ENCODE data around the gene PIRT.

DNA sequence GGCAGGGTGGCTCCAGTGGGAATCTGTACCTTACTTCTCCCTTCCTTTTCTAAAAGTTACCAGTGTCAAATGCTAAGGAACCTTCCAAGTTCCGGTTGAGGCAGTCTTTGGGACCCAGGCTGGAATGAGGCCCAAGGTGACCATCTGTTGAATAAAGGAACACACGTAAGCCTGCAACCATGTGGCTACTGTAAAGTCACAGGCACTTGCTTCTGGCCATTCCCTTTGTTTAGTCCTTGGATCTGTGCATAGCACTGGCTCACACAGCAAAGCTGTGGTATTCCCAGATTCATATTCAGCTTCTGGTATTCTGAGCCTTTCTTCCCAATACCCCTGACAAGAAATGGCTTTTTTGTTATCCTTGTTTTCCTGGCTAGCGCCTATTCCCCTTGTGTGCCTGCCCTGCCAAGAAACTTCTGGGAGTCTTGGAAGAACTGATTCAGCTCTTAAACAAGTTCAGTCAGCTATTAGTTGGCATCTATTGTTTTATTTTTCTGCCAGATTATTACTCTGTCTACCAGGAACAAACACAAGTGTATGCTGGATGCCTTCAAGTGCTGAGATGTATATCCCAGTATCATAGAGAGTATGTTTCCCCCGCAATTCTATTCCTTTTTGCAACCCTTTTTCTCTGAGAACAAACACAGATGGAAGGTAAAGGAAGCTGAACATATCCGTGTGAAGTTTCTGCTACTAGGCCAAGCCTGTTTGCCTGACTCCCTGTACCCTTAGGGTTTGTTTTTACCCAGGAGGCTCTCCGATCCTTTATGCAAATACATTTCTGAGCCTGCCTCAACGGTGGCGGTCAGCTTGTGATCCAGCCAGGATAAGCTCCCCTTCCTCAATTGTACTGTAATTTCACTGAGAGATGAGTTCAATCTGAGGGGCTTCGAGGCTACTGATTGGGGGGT is 47.1 kb downstream of the PIRT start:
- TF ChIP-seq, protein P1, sequence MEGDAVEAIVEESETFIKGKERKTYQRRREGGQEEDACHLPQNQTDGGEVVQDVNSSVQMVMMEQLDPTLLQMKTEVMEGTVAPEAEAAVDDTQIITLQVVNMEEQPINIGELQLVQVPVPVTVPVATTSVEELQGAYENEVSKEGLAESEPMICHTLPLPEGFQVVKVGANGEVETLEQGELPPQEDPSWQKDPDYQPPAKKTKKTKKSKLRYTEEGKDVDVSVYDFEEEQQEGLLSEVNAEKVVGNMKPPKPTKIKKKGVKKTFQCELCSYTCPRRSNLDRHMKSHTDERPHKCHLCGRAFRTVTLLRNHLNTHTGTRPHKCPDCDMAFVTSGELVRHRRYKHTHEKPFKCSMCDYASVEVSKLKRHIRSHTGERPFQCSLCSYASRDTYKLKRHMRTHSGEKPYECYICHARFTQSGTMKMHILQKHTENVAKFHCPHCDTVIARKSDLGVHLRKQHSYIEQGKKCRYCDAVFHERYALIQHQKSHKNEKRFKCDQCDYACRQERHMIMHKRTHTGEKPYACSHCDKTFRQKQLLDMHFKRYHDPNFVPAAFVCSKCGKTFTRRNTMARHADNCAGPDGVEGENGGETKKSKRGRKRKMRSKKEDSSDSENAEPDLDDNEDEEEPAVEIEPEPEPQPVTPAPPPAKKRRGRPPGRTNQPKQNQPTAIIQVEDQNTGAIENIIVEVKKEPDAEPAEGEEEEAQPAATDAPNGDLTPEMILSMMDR (conservative IDR thresholded peaks at IDR 0.05 in 1 of 2, IDR thresholded peaks at IDR 0.05 in 1 of 2; ENCODE audit: extremely low read depth in 1 of 2, insufficient read depth in 1 of 2, low read depth in 1 of 2, low read length in 2 of 2): no peak
- no peak for TF ChIP-seq EZH2 (IDR thresholded peaks at IDR 0.05; ENCODE audit: borderline replicate concordance, low read length)

Measured in mammary epithelial cell (primary cell).